ENCODE data around the gene ARMH2.

- TF ChIP-seq MYC (IDR thresholded peaks at IDR 0.05; ENCODE audit: low read depth, low read length): no peak
- TF ChIP-seq, protein P1, sequence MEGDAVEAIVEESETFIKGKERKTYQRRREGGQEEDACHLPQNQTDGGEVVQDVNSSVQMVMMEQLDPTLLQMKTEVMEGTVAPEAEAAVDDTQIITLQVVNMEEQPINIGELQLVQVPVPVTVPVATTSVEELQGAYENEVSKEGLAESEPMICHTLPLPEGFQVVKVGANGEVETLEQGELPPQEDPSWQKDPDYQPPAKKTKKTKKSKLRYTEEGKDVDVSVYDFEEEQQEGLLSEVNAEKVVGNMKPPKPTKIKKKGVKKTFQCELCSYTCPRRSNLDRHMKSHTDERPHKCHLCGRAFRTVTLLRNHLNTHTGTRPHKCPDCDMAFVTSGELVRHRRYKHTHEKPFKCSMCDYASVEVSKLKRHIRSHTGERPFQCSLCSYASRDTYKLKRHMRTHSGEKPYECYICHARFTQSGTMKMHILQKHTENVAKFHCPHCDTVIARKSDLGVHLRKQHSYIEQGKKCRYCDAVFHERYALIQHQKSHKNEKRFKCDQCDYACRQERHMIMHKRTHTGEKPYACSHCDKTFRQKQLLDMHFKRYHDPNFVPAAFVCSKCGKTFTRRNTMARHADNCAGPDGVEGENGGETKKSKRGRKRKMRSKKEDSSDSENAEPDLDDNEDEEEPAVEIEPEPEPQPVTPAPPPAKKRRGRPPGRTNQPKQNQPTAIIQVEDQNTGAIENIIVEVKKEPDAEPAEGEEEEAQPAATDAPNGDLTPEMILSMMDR (IDR thresholded peaks at IDR 0.05; ENCODE audit: extremely low read depth in 1 of 2, insufficient read depth in 1 of 2, low read depth in 1 of 2, low read length in 2 of 2): no peak
- no peak for TF ChIP-seq POLR2A (IDR thresholded peaks at IDR 0.05; ENCODE audit: low read depth, low read length)
- no peak for TF ChIP-seq EZH2 (IDR thresholded peaks at IDR 0.05; ENCODE audit: borderline replicate concordance, low read depth, low read length, severe bottlenecking)
- no peak for TF ChIP-seq MAX (IDR thresholded peaks at IDR 0.05; ENCODE audit: insufficient read depth, insufficient read length)
- TF ChIP-seq POLR2AphosphoS5 (IDR thresholded peaks at IDR 0.05; ENCODE audit: insufficient read depth, low read depth, low read length): no peak
Measured at GRCh38 chr6:24818346-24818745, 19.6 kb upstream of the ARMH2 start.
